SK-N-SH (cell line): ENCODE data around the gene FAM161A. TPM values are rescaled to one million over a fixed set of nuclear protein-coding genes. Genes with fewer than 3 reads are reported as not detected.
"Not testable (repeated sequence)": the region's sequence is repeated elsewhere in the genome, so short reads cannot be mapped to it uniquely, and the experiment has no call there.

ENCODE experiments used
- CTCF ChIA-PET: fragments of 300-600, 350-600 bp; formaldehyde crosslinking; extraction: SDS; loops from one replicate; lab custom pipeline; 2021; lab: Yijun Ruan, JAX
- POLR2A ChIA-PET: fragments of 350-600 bp; sonication (Branson Sonifier 250); formaldehyde crosslinking; extraction: SDS; loops from one replicate; lab custom pipeline; 2020; ENCODE audit warnings: antibody characterized with exemption, inconsistent platforms; lab: Yijun Ruan, JAX
- DNase-seq: peaks from one replicate; pipeline ENCODE4 v3.0.0; 2012
- H2AFZ ChIP-seq: fragments of 200-600 bp; sonication (generic); 2 replicates; pipeline ENCODE4 v1.8.1; 2016; ENCODE audit warnings: antibody characterized with exemption, mild to moderate bottlenecking, low read depth
- H3F3A ChIP-seq: fragments of 200-600 bp; sonication (generic); replicated peaks from 2 replicates; pipeline ENCODE3; 2016; ENCODE audit warnings: antibody characterized with exemption, mild to moderate bottlenecking; ENCODE audit not compliant: insufficient read depth
- H3K27ac ChIP-seq, 2 experiments: fragments of 200-500 bp in 1 of 2; fragments of 200-600 bp in 1 of 2; sonication (Bioruptor generic) in 1 of 2; sonication (generic), shearing (Covaris generic) in 1 of 2; 2 replicates each; pipeline versions ENCODE4 v1.5.1 to v1.6.1; 2014 to 2016; ENCODE audit warnings: low read depth in 2 of 2, inconsistent platforms in 1 of 2, low read length in 1 of 2, mild to moderate bottlenecking in 1 of 2, mixed read lengths in 1 of 2
- H3K27me3 ChIP-seq: fragments of 200-600 bp; sonication (generic), shearing (Covaris generic); 2 replicates; pipeline ENCODE4 v1.6.1; 2016; ENCODE audit warnings: mixed run types; ENCODE audit not compliant: insufficient read depth
- H3K36me3 ChIP-seq, 2 experiments: fragments of 200-500 bp in 1 of 2; fragments of 200-600 bp in 1 of 2; sonication (Bioruptor generic) in 1 of 2; sonication (generic) in 1 of 2; replicated peaks in 1 of 2; 2 replicates each; pipeline versions ENCODE3 to v1.5.1; 2014 to 2016; ENCODE audit warnings: low read length in 1 of 2, mild to moderate bottlenecking in 1 of 2; ENCODE audit not compliant: insufficient read depth in 2 of 2, control insufficient read depth in 1 of 2
- H3K4me1 ChIP-seq, 2 experiments: fragments of 200-500 bp in 1 of 2; fragments of 200-600 bp in 1 of 2; sonication (Bioruptor generic) in 1 of 2; sonication (generic), shearing (Covaris generic) in 1 of 2; 2 replicates each; pipeline versions ENCODE4 v1.5.1 to v1.6.1; 2014 to 2016; ENCODE audit warnings: low read depth in 1 of 2, low read length in 1 of 2, mixed run types in 1 of 2; ENCODE audit not compliant: insufficient read depth in 2 of 2, control insufficient read depth in 1 of 2
- H3K4me2 ChIP-seq: fragments of 200-600 bp; sonication (generic), shearing (Covaris generic); 2 replicates; pipeline ENCODE4 v1.6.1; 2017; ENCODE audit warnings: mixed run types
- H3K4me3 ChIP-seq, 2 experiments: fragments of 200-500 bp in 1 of 2; fragments of 200-600 bp in 1 of 2; sonication (Bioruptor generic) in 1 of 2; sonication (generic), shearing (Covaris generic) in 1 of 2; 2 replicates each; pipeline versions ENCODE4 v1.5.1 to v1.8.1; 2014 to 2016; ENCODE audit warnings: low read depth in 2 of 2, inconsistent platforms in 1 of 2, low read length in 1 of 2, mild to moderate bottlenecking in 1 of 2, mixed read lengths in 1 of 2, moderate library complexity in 1 of 2
- H3K79me2 ChIP-seq: fragments of 200-600 bp; sonication (generic); 2 replicates; pipeline ENCODE4 v1.8.1; 2017; ENCODE audit warnings: mild to moderate bottlenecking; ENCODE audit not compliant: insufficient read depth
- H3K9ac ChIP-seq: fragments of 200-600 bp; sonication (generic); 2 replicates; pipeline ENCODE4 v1.6.1; 2017; ENCODE audit warnings: mixed run types
- H3K9me2 ChIP-seq: fragments of 200-600 bp; sonication (generic); 2 replicates; pipeline ENCODE4 v1.6.1; 2017; ENCODE audit warnings: mixed run types
- H3K9me3 ChIP-seq: fragments of 200-600 bp; sonication (generic); 2 replicates; pipeline ENCODE4 v1.6.1; 2017; ENCODE audit warnings: mixed run types, mild to moderate bottlenecking, moderate library complexity
- H4K20me1 ChIP-seq: fragments of 200-600 bp; sonication (generic); 2 replicates; pipeline ENCODE4 v1.6.1; 2017; ENCODE audit warnings: mild to moderate bottlenecking, mixed run types; ENCODE audit not compliant: insufficient read depth
- CTCF ChIP-seq: fragments of 200-600 bp; sonication (generic); IDR thresholded peaks from 2 replicates; pipeline ENCODE4 v1.6.1; 2017; ENCODE audit warnings: antibody characterized with exemption, mild to moderate bottlenecking, moderate library complexity
- ELF1 ChIP-seq: IDR thresholded peaks from 2 replicates; pipeline ENCODE4 v1.4.0; 2012
- FOSL2 ChIP-seq: IDR thresholded peaks from 2 replicates; pipeline ENCODE4 v1.4.0; 2012; ENCODE audit warnings: low read depth, mild to moderate bottlenecking, moderate library complexity, borderline replicate concordance
- MAX ChIP-seq: IDR thresholded peaks from 2 replicates; pipeline ENCODE4 v1.4.0; 2012; ENCODE audit warnings: low read depth
- MXI1 ChIP-seq: IDR thresholded peaks from 2 replicates; pipeline ENCODE4 v1.6.1; 2012; ENCODE audit warnings: mild to moderate bottlenecking, low read depth, low read length, improper control_type of control experiment
- NRF1 ChIP-seq: IDR thresholded peaks from 2 replicates; pipeline ENCODE4 v1.6.1; 2012; ENCODE audit warnings: low read depth, mild to moderate bottlenecking, low read length
- RXRA ChIP-seq: IDR thresholded peaks from 2 replicates; pipeline ENCODE4 v1.4.0; 2012; ENCODE audit warnings: low read depth, mild to moderate bottlenecking, borderline replicate concordance
- SIN3A ChIP-seq: IDR thresholded peaks from 2 replicates; pipeline ENCODE4 v1.6.1; 2012; ENCODE audit warnings: low read depth, mild to moderate bottlenecking, low read length, moderate library complexity, borderline replicate concordance
- USF1 ChIP-seq: IDR thresholded peaks from 2 replicates; pipeline ENCODE4 v1.4.0; 2012; ENCODE audit warnings: low read depth, borderline replicate concordance
- ZBTB33 ChIP-seq: IDR thresholded peaks from 2 replicates; pipeline ENCODE4 v1.4.0; 2012; ENCODE audit warnings: low read depth, borderline replicate concordance
- WGBS: methylation state at CpG from one replicate; pipeline ENCODE4 v1.1.6; 2017; ENCODE audit warnings: low lambda C conversion rate; 5-methylcytosine and 5-hydroxymethylcytosine counted together
- polyA plus RNA-seq, 3 experiments: library from polyadenylated mRNA; depleted of rRNA; stranded (reverse); fragments of >200 nt; gene quantifications; 2 replicates each; pipeline ENCODE4 v1.2.3, GENCODE V29; 2012

FAM161A gene
- polyA plus RNA-seq, 1 of the 3 experiments (the other 2 are of a cell fraction): 0.90 TPM

GRCh38 chr2:61877571-61878245, 23.8 kb upstream of the FAM161A start:
- Histone ChIP-seq H3K9me3 (no peaks in the 10 kb centered on the region), H4K20me1 (no peaks in the 10 kb centered on the region), H2AFZ (no peak overlapping the region), H3K9me2 (no peaks in the 10 kb centered on the region), H3K9ac (no peak overlapping the region), H3K4me1 (peaks cover 0 to under 1% of the 10 kb centered on the region in 2 experiments; a peak in 2 of 4 replicates), H3K27me3 (no peaks in the 10 kb centered on the region), H3K79me2 (peaks cover 62% of the 10 kb centered on the region), H3K4me2 (no peak overlapping the region), H3F3A (peaks cover 38% of the 10 kb centered on the region), H3K36me3 (peaks cover 70 to 100% of the 10 kb centered on the region in 2 experiments), H3K4me3 (no peak overlapping the region), H3K27ac (no peak overlapping the region)
- no peak for DNase-seq
- 89% methylated on average over 4 of the region's 4 CpGs for WGBS
- ChIA-PET CTCF (no interaction called here), POLR2A (no interaction called here)
- TF ChIP-seq MXI1 (no peak), CTCF (no peak), NRF1 (no peak), SIN3A (no peak)

- peaks cover 35% of the 10 kb centered on the region for H3F3A ChIP-seq
- no peak overlapping the region for H3K9ac ChIP-seq
- ChIA-PET CTCF (no interaction called here), POLR2A (no interaction called here)
- H3K27me3 ChIP-seq: no peaks in the 10 kb centered on the region
- H3K79me2 ChIP-seq: peaks cover 56% of the 10 kb centered on the region
- H3K4me1 ChIP-seq: peaks cover 0 to 4% of the 10 kb centered on the region in 2 experiments; a peak in 2 of 4 replicates
- H2AFZ ChIP-seq: no peak overlapping the region
- no peak overlapping the region for H3K4me2 ChIP-seq
- TF ChIP-seq USF1 (no peak), SIN3A (no peak), RXRA (no peak), FOSL2 (no peak), ZBTB33 (no peak), ELF1 (no peak), MAX (no peak)
- H3K4me3 ChIP-seq: no peak overlapping the region
- no peaks in the 10 kb centered on the region for H3K9me2 ChIP-seq
- no peak for DNase-seq
- H4K20me1 ChIP-seq: no peaks in the 10 kb centered on the region
- H3K27ac ChIP-seq: no peak overlapping the region
- H3K9me3 ChIP-seq: no peaks in the 10 kb centered on the region
- H3K36me3 ChIP-seq: peaks cover 73 to 100% of the 10 kb centered on the region in 2 experiments
- WGBS: 53% methylated on average over 1 of the region's 1 CpG
These were observed 22.5 kb upstream of the FAM161A start for GRCh38 chr2:61876400-61876799.

- H3K9me2 ChIP-seq, H2AFZ ChIP-seq, H3K9ac ChIP-seq, H3K4me2 ChIP-seq, H3K4me1 ChIP-seq, H3K27ac ChIP-seq, DNase-seq, H3K27me3 ChIP-seq, H3K4me3 ChIP-seq, H4K20me1 ChIP-seq, H3K9me3 ChIP-seq: not testable (repeated sequence)
- peaks cover 13% of the 10 kb centered on the region; the same call in 1 of the 2 replicates for H3K79me2 ChIP-seq
- 96% methylated on average over 14 of the region's 14 CpGs for WGBS
- POLR2A ChIA-PET: interaction anchor here (0.7 kb wide), 1 partner anchor 578 kb away, joined by 3 read pairs; no protein-coding TSS in a partner anchor
- peaks cover 24% of the 10 kb centered on the region for H3F3A ChIP-seq
- peaks cover 37 to 54% of the 10 kb centered on the region in 2 experiments for H3K36me3 ChIP-seq
- CTCF ChIA-PET: interaction anchor here (1.0 to 2.3 kb wide), 2 partner anchors 11 to 13 kb away, joined by 4 to 6 read pairs; partner anchors contain the start of gene FAM161A
These were observed 12.7 kb upstream of the FAM161A start for GRCh38 chr2:61866482-61867089.
